Omental fat pad (tissue), 4 donors: ENCODE data around the gene MAGI1. TPM values are rescaled to one million over a fixed set of nuclear protein-coding genes. Genes with fewer than 3 reads are reported as not detected.

Experiments used
- ATAC-seq: fragments of 150-250 bp; one replicate; pipeline ENCODE4 v1.9.1; 2016; ENCODE audit warnings: mild to moderate bottlenecking, moderate library complexity; ENCODE audit not compliant: low FRiP score
- DNase-seq: peaks from one replicate; pipeline ENCODE4 v3.0.0-alpha.2; 2019; ENCODE audit warnings: low spot score
- CTCF ChIP-seq, 3 donors: fragments of 450-650 bp; IDR thresholded peaks; one replicate each; pipeline ENCODE4 v1.5.1; 2016 to 2017; ENCODE audit warnings: antibody characterized with exemption in 3 of 3, mild to moderate bottlenecking in 3 of 3, moderate library complexity in 2 of 3
- total RNA-seq, 4 donors: library from RNA; depleted of rRNA; stranded (reverse); fragments of >200 nt; gene quantifications; one replicate each; pipeline ENCODE4 v1.1.0, GENCODE V29; 2016

The MAGI1 gene
- total RNA-seq, 4 donors from 2014 or later = 22.9 to 38.8 (median 34.3) TPM

- no peak for TF ChIP-seq CTCF (IDR thresholded peaks at IDR 0.05)
- DNase-seq = no peak
- ATAC-seq = no peak
Measured at GRCh38 chr3:65819896-65820295, 218.8 kb downstream of the MAGI1 start.

- no peak for TF ChIP-seq CTCF (IDR thresholded peaks at IDR 0.05)
- ATAC-seq (no peak), DNase-seq (no peak)
Measured at GRCh38 chr3:65817553-65818126, 221.1 kb downstream of the MAGI1 start.

- ATAC-seq (no peak), DNase-seq (no peak)
- no peak for TF ChIP-seq CTCF (IDR thresholded peaks at IDR 0.05)
Measured at GRCh38 chr3:65816208-65816607, 222.5 kb downstream of the MAGI1 start.

GRCh38 chr3:65814845-65815578 lies 223.7 kb downstream of the MAGI1 start:
- ATAC-seq (no peak), DNase-seq (no peak)
- TF ChIP-seq CTCF (IDR thresholded peaks at IDR 0.05) = no peak

- no peak for DNase-seq
- ATAC-seq = no peak
- no peak for TF ChIP-seq CTCF (IDR thresholded peaks at IDR 0.05)
Measured at GRCh38 chr3:65811892-65812291, 226.8 kb downstream of the MAGI1 start.

GRCh38 chr3:65811086-65811761 lies 227.5 kb downstream of the MAGI1 start:
- DNase-seq (no peak), ATAC-seq (no peak)
- TF ChIP-seq CTCF (IDR thresholded peaks at IDR 0.05) = no peak
